Fibroblast of villous mesenchyme (primary cell): ENCODE results near the gene CEP192. TPM values are rescaled to one million over a fixed set of nuclear protein-coding genes. Genes with fewer than 3 reads are reported as not detected.

Experiments used
- DNase-seq: peaks from one replicate; pipeline ENCODE4 v3.0.0-alpha.2; 2010; ENCODE audit warnings: low read depth
- H3K4me3 ChIP-seq: 2 replicates; pipeline ENCODE4 v1.5.1; 2011; ENCODE audit warnings: low read depth, mild to moderate bottlenecking, low read length
- total RNA-seq: library from RNA; depleted of rRNA; stranded (reverse); fragments of >200 nt; gene quantifications from 2 replicates; pipeline ENCODE4 v1.2.3, GENCODE V29; 2012
- TF ChIP-seq, protein P1 (sequence below): IDR thresholded peaks from 2 replicates; pipeline ENCODE4 v1.5.1; 2012; ENCODE audit warnings: low read depth, mild to moderate bottlenecking, low read length; ENCODE audit not compliant: insufficient read depth

The CEP192 gene
- total RNA-seq, 1 donor: 40.6 TPM

DNA sequence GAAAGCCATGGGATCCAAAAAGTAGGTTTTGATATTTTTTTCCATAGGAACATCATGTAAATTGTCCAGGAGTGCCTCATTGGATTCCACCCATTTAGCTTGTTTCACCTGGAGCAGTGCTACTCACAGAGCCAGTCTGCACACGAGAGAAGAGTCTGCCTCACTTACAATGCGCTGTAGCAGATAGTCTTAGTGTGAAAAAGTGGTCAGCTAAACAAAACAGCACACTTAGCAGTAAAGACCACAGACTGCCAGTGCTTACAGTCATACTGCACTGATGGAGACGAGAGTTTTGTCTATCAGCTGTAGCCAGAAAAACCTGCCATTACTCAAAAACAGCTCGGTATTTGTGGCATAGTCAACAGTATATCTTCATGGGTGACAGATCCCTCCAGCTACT lies 113.9 kb downstream of the CEP192 start:
- H3K4me3 ChIP-seq: no peak overlapping the region
- TF ChIP-seq, protein P1, sequence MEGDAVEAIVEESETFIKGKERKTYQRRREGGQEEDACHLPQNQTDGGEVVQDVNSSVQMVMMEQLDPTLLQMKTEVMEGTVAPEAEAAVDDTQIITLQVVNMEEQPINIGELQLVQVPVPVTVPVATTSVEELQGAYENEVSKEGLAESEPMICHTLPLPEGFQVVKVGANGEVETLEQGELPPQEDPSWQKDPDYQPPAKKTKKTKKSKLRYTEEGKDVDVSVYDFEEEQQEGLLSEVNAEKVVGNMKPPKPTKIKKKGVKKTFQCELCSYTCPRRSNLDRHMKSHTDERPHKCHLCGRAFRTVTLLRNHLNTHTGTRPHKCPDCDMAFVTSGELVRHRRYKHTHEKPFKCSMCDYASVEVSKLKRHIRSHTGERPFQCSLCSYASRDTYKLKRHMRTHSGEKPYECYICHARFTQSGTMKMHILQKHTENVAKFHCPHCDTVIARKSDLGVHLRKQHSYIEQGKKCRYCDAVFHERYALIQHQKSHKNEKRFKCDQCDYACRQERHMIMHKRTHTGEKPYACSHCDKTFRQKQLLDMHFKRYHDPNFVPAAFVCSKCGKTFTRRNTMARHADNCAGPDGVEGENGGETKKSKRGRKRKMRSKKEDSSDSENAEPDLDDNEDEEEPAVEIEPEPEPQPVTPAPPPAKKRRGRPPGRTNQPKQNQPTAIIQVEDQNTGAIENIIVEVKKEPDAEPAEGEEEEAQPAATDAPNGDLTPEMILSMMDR: no peak

DNA sequence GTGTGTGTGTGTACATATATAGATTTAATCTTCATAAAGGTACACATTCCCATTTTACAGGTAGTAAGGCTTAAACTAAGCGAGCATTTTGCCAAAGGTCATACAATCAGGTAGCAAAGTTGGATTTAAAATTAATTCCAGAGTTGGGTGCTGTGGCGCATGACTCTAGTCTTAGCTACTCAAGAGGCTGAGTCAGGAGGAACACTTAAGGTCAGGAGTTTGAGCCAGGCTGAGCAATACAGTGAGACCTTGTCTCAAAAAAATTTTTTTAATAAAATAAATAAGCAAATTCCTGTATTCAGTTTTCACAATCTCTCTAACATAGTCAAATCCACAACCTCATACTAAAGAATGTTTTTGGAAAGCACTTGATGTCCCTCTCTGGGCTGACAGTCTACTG lies 115.9 kb downstream of the CEP192 start:
- no peak for DNase-seq
- H3K4me3 ChIP-seq: no peak overlapping the region
- TF ChIP-seq, protein P1: no peak

More for the DNA sequence above, 113.9 kb downstream of the CEP192 start:
- DNase-seq: no peak

DNA sequence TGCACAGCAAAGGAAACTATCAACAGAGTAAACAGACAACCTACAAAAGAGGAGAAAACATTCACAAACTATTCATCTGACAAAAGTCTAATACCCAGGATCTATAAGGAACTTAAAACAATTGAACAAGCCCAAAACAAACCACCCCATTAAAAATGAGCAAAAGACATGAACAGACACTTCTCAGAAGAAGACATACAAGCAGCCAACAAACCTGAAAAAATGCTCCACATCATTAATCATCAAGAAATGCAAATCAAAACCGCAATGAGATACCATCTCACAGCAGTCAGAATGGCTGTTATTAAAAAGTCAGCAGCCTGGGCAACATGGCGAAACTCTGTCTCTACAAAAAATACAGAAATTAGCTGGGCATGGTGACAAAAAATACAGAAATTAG lies 117.2 kb downstream of the CEP192 start:
- H3K4me3 ChIP-seq: no peak overlapping the region
- TF ChIP-seq, protein P1: no peak

DNA sequence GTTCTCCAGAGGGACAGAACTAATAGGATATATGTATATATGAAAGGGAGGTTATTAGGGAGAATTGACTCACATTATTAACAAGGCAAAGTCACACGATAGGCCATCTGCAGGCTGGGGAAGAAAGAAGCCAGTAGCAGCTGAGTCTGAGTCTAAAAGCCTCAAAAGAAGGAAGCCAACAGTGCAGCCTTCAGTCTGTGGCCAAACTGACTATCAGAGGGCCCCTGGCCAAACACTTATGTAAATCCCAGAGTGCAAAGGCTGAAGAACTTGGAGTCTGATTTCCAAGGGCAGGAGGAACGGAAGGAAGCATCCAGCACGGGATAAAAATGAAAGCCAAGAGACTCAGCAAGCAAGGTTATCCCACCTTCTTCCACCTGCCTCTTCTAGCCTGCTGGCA lies 119.4 kb downstream of the CEP192 start:
- TF ChIP-seq, protein P1: no peak
- no peak for DNase-seq
- no peak overlapping the region for H3K4me3 ChIP-seq

More for the DNA sequence above, 117.2 kb downstream of the CEP192 start:
- no peak for DNase-seq

DNA sequence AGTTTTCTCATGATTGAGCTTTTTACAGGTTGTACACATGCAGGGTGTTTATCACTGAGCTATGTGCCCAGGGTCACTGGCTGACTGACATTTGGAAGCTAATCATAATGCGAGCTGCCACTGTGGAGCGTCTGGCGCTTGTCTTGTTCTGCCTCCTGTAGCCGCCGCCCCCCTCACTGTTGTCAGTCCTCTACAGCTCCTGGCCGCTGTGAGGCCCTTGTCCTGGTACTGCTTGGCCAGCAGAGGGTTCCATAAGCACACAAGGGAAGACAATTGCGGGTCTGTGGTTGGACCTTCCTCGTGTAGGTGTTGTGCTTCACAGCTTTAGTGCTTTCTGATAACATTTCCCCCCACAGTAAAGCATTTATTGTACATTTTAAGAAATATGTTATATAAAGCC lies 121.8 kb downstream of the CEP192 start:
- H3K4me3 ChIP-seq: no peak overlapping the region
- peak; percentile 68 for DNase-seq
- TF ChIP-seq, protein P1: peak; percentile 69

DNA sequence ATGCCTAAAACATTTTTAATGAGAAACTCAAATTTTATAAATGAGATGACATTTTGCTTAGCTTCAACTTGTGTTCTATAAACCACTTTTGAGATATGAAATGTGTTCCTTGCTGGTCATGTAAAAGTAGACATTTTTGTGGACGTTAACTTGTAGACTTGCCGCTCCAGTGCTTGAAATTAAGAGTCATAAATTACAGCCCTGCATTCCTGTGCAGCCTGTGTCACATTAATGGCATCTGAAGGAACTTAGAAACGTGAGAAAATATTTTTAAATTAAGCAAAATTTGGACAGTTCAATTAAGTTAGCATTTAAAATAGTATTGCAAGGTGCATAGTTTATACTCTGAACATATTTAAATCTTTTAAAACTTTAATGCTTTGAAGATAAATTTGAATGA lies 129.1 kb downstream of the CEP192 start:
- TF ChIP-seq, protein P1: no peak
- H3K4me3 ChIP-seq: no peak overlapping the region
- no peak for DNase-seq

DNA sequence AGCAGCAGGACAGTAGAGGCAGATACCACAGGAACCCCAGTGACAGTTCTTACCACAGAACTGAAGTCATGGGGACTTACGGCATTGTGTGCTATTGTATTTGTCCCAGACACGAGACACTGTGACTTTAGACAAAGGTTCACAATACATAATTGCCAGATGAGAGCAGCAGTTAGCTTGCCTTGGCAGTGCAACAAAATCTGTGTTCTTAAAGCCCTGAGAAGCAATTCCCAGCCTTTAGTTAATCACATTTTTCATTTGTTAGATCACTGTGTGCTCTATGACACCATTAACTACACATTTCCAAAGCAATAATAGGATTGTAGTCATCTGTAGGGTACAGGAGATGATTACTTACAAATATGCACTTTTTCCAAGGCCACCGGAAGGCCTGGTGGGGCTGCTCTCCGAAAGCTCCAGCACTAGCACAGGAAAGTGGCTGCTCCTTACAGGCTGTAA lies 129.8 kb downstream of the CEP192 start:
- DNase-seq: no peak
- H3K4me3 ChIP-seq: no peak overlapping the region
- TF ChIP-seq, protein P1: no peak
